ENCODE measurements around the gene POLR2J2. TPM values are rescaled to one million over a fixed set of nuclear protein-coding genes. Genes with fewer than 3 reads are reported as not detected.
"Not testable (repeated sequence)": the region's sequence is repeated elsewhere in the genome, so short reads cannot be mapped to it uniquely, and the experiment has no call there.

POLR2J2 gene
- total RNA-seq, 2 experiments from 2014 or later = 13.2 to 13.8 TPM

- CTCF ChIA-PET; H3K9me3 Mint-ChIP-seq; H3K27me3 Mint-ChIP-seq; H3K4me3 Mint-ChIP-seq; H3K36me3 Mint-ChIP-seq (ENCODE audit: low read depth); ATAC-seq; DNase-seq; POLR2A ChIA-PET; intact Hi-C loops (cut with micrococcal nuclease); H3K4me1 Mint-ChIP-seq (ENCODE audit: low read depth); H3K27ac Mint-ChIP-seq: not testable (repeated sequence)
Observed at GRCh38 chr7:102649924-102650323, 21.5 kb downstream of the POLR2J2 start, which contains the start of gene SPDYE2B. Gene SPDYE2B (plus strand): TSS chr7:102650319. CDS start chr7:102652349, 2,030 bp downstream.

- H3K27me3 Mint-ChIP-seq; H3K4me1 Mint-ChIP-seq (ENCODE audit: low read depth); H3K4me3 Mint-ChIP-seq; CTCF ChIA-PET; H3K36me3 Mint-ChIP-seq (ENCODE audit: low read depth); intact Hi-C loops (cut with micrococcal nuclease); POLR2A ChIA-PET; DNase-seq; ATAC-seq; H3K27ac Mint-ChIP-seq; H3K9me3 Mint-ChIP-seq: not testable (repeated sequence)
Observed at GRCh38 chr7:102647813-102648212, 23.6 kb downstream of the POLR2J2 start.

GRCh38 chr7:102643404-102643803, 28.1 kb downstream of the POLR2J2 start:
- not testable (repeated sequence) for ATAC-seq, DNase-seq

GRCh38 chr7:102642691-102643090, 28.8 kb downstream of the POLR2J2 start, which contains the start of gene UPK3BL1:
Gene UPK3BL1 (minus strand): TSS chr7:102642791. CDS start chr7:102642741, 50 bp downstream.
- DNase-seq; H3K27me3 Mint-ChIP-seq; CTCF ChIA-PET; H3K4me1 Mint-ChIP-seq (ENCODE audit: low read depth); H3K36me3 Mint-ChIP-seq (ENCODE audit: low read depth); H3K4me3 Mint-ChIP-seq; POLR2A ChIA-PET; H3K27ac Mint-ChIP-seq; intact Hi-C loops (cut with micrococcal nuclease); H3K9me3 Mint-ChIP-seq; ATAC-seq: not testable (repeated sequence)

More at GRCh38 chr7:102643404-102643803, 28.1 kb downstream of the POLR2J2 start:
- H3K4me3 Mint-ChIP-seq; intact Hi-C loops (cut with micrococcal nuclease); H3K27ac Mint-ChIP-seq; POLR2A ChIA-PET; H3K9me3 Mint-ChIP-seq; CTCF ChIA-PET; H3K4me1 Mint-ChIP-seq (ENCODE audit: low read depth); H3K27me3 Mint-ChIP-seq; H3K36me3 Mint-ChIP-seq (ENCODE audit: low read depth): not testable (repeated sequence)

- H3K4me1 Mint-ChIP-seq (ENCODE audit: low read depth); H3K27ac Mint-ChIP-seq; intact Hi-C loops (cut with micrococcal nuclease); H3K9me3 Mint-ChIP-seq; H3K36me3 Mint-ChIP-seq (ENCODE audit: low read depth); CTCF ChIA-PET; H3K27me3 Mint-ChIP-seq; H3K4me3 Mint-ChIP-seq; POLR2A ChIA-PET: not testable (repeated sequence)
- DNase-seq = peak; percentile 16
- peak; percentile 14 for ATAC-seq
Observed at GRCh38 chr7:102638848-102639247, 32.6 kb downstream of the POLR2J2 start.

GRCh38 chr7:102636956-102637355, 34.5 kb downstream of the POLR2J2 start:
- CTCF ChIA-PET; DNase-seq; intact Hi-C loops (cut with micrococcal nuclease): not testable (repeated sequence)

GRCh38 chr7:102635354-102635753, 36.1 kb downstream of the POLR2J2 start:
- H3K4me3 Mint-ChIP-seq; intact Hi-C loops (cut with micrococcal nuclease); H3K36me3 Mint-ChIP-seq (ENCODE audit: low read depth); H3K9me3 Mint-ChIP-seq; H3K27ac Mint-ChIP-seq; CTCF ChIA-PET; ATAC-seq; H3K4me1 Mint-ChIP-seq (ENCODE audit: low read depth); POLR2A ChIA-PET; DNase-seq; H3K27me3 Mint-ChIP-seq: not testable (repeated sequence)

More at GRCh38 chr7:102636956-102637355, 34.5 kb downstream of the POLR2J2 start:
- H3K4me1 Mint-ChIP-seq (ENCODE audit: low read depth); H3K27ac Mint-ChIP-seq; H3K9me3 Mint-ChIP-seq; H3K36me3 Mint-ChIP-seq (ENCODE audit: low read depth); H3K27me3 Mint-ChIP-seq; POLR2A ChIA-PET; ATAC-seq; H3K4me3 Mint-ChIP-seq: not testable (repeated sequence)

GRCh38 chr7:102634299-102634698, 37.2 kb downstream of the POLR2J2 start:
- peak; percentile 0 for DNase-seq
- H3K36me3 Mint-ChIP-seq (ENCODE audit: low read depth); POLR2A ChIA-PET; H3K9me3 Mint-ChIP-seq; H3K4me3 Mint-ChIP-seq; ATAC-seq; H3K4me1 Mint-ChIP-seq (ENCODE audit: low read depth); H3K27me3 Mint-ChIP-seq; CTCF ChIA-PET; H3K27ac Mint-ChIP-seq; intact Hi-C loops (cut with micrococcal nuclease): not testable (repeated sequence)

- DNase-seq = peak; percentile 0
- intact Hi-C loops (cut with micrococcal nuclease); H3K27ac Mint-ChIP-seq; H3K4me3 Mint-ChIP-seq; H3K27me3 Mint-ChIP-seq; POLR2A ChIA-PET; H3K9me3 Mint-ChIP-seq; H3K36me3 Mint-ChIP-seq (ENCODE audit: low read depth); H3K4me1 Mint-ChIP-seq (ENCODE audit: low read depth); CTCF ChIA-PET; ATAC-seq: not testable (repeated sequence)
Observed at GRCh38 chr7:102630622-102631021, 40.8 kb downstream of the POLR2J2 start.

- intact Hi-C loops (cut with micrococcal nuclease); H3K9me3 Mint-ChIP-seq; H3K4me3 Mint-ChIP-seq; CTCF ChIA-PET; H3K36me3 Mint-ChIP-seq (ENCODE audit: low read depth); DNase-seq; ATAC-seq; H3K27ac Mint-ChIP-seq; H3K27me3 Mint-ChIP-seq; POLR2A ChIA-PET; H3K4me1 Mint-ChIP-seq (ENCODE audit: low read depth): not testable (repeated sequence)
Observed at GRCh38 chr7:102627271-102627904, 44.1 kb downstream of the POLR2J2 start.

GRCh38 chr7:102618122-102618521, 53.3 kb downstream of the POLR2J2 start:
- H3K9me3 Mint-ChIP-seq; CTCF ChIA-PET; H3K36me3 Mint-ChIP-seq (ENCODE audit: low read depth); DNase-seq; ATAC-seq; H3K27ac Mint-ChIP-seq; H3K4me1 Mint-ChIP-seq (ENCODE audit: low read depth); H3K4me3 Mint-ChIP-seq; intact Hi-C loops (cut with micrococcal nuclease); H3K27me3 Mint-ChIP-seq; POLR2A ChIA-PET: not testable (repeated sequence)

- CTCF ChIA-PET; H3K27me3 Mint-ChIP-seq; H3K36me3 Mint-ChIP-seq (ENCODE audit: low read depth); H3K4me3 Mint-ChIP-seq; intact Hi-C loops (cut with micrococcal nuclease); POLR2A ChIA-PET; H3K4me1 Mint-ChIP-seq (ENCODE audit: low read depth); H3K9me3 Mint-ChIP-seq; H3K27ac Mint-ChIP-seq: not testable (repeated sequence)
- ATAC-seq = peak; percentile 89
- DNase-seq = peak; percentile 62
Observed at GRCh38 chr7:102616507-102617125, 54.8 kb downstream of the POLR2J2 start, which contains the start of gene RASA4. Gene RASA4 (minus strand): TSS chr7:102616756. CDS start chr7:102616689, 67 bp downstream.
